ENCODE measurements around the gene CLPTM1L. TPM values are rescaled to one million over a fixed set of nuclear protein-coding genes. Genes with fewer than 3 reads are reported as not detected.

CLPTM1L gene
- total and polyA plus RNA-seq, 9 of the 15 experiments (the other 6 are each of a cell fraction or from before 2014, with no cell fraction given): 3.5 to 217 (median 177) TPM

DNA sequence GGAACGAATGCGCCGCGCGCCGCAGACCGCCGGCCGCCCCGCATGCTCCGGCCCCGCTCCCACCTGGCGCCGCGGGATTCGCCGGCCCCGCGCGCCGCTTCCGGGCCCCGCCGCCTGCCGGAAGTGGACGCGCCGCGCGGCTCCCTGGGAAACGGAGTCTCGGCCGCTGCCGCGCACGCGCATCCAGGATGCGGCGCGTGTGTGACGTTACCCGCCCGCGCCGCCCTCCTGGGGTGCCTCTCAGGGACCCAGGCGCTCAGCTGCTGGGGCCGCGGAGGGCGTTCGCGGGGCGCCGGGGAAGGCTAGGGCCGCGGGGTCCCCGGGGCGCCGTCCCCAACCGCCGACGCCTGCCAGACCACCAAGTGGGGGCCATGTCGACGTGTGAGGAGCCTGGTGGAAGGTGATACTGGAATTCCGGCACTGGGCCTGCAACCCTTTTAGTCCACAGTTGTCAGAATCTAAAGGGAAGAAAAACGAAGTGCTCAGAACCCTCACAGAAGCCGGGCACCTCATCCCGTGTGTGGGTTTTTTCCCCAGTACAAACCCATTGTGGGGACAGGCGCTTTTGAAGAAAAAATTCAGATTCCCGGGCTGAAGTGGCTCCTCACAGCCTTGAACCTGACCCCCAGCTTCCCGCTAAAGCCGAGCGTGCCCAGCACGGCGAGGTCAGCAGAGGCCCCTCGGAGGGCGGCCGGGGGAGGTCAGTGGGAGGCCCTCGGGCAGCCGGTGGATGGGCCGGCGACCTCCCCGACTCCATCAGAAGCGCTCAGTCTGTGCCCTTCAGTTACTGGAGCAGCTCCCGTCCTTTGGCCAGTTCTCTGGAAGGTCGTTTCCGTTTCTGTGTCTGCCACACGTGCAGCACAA, at the start of gene CLPTM1L (continued):
- TF ChIP-seq, protein P1, sequence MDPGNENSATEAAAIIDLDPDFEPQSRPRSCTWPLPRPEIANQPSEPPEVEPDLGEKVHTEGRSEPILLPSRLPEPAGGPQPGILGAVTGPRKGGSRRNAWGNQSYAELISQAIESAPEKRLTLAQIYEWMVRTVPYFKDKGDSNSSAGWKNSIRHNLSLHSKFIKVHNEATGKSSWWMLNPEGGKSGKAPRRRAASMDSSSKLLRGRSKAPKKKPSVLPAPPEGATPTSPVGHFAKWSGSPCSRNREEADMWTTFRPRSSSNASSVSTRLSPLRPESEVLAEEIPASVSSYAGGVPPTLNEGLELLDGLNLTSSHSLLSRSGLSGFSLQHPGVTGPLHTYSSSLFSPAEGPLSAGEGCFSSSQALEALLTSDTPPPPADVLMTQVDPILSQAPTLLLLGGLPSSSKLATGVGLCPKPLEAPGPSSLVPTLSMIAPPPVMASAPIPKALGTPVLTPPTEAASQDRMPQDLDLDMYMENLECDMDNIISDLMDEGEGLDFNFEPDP (CRISPR knock-in tag; IDR thresholded peaks at IDR 0.05): 0 out of 2 replicates have a peak, but pooled peaks have one; percentile 22
- TF ChIP-seq, protein P2, sequence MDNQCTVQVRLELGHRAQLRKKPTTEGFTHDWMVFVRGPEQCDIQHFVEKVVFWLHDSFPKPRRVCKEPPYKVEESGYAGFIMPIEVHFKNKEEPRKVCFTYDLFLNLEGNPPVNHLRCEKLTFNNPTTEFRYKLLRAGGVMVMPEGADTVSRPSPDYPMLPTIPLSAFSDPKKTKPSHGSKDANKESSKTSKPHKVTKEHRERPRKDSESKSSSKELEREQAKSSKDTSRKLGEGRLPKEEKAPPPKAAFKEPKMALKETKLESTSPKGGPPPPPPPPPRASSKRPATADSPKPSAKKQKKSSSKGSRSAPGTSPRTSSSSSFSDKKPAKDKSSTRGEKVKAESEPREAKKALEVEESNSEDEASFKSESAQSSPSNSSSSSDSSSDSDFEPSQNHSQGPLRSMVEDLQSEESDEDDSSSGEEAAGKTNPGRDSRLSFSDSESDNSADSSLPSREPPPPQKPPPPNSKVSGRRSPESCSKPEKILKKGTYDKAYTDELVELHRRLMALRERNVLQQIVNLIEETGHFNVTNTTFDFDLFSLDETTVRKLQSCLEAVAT (IDR thresholded peaks at IDR 0.05): no peak
- TF ChIP-seq SMARCA4 (IDR thresholded peaks at IDR 0.05) (no peak), TRIM24 (IDR thresholded peaks at IDR 0.05) (no peak), SMAD1 (IDR thresholded peaks at IDR 0.05; ENCODE audit: low read depth, low read length, partially characterized antibody) (no peak), POLR2AphosphoS2 (IDR thresholded peaks at IDR 0.05; ENCODE audit: low read length) (no peak), IRF2 (CRISPR knock-in tag; IDR thresholded peaks at IDR 0.05) (no peak), PRPF4 (IDR thresholded peaks at IDR 0.05; ENCODE audit: insufficient read depth, low read depth, low read length, poor library complexity, severe bottlenecking) (no peak), POLR3G (IDR thresholded peaks at IDR 0.05; ENCODE audit: extremely low read depth, insufficient read length, insufficient replicate concordance) (no peak), ZBTB8A (IDR thresholded peaks at IDR 0.05; ENCODE audit: partially characterized antibody) (no peak), KDM5B (IDR thresholded peaks at IDR 0.05; ENCODE audit: insufficient replicate concordance, low read depth, low read length) (peak; percentile 85), NCOA1 (IDR thresholded peaks at IDR 0.05; ENCODE audit: low read depth) (no peak), ZBTB17 (CRISPR knock-in tag; IDR thresholded peaks at IDR 0.05) (0 out of 2 replicates have a peak, but pooled peaks have one; percentile 48)
- TF ChIP-seq, protein P3, sequence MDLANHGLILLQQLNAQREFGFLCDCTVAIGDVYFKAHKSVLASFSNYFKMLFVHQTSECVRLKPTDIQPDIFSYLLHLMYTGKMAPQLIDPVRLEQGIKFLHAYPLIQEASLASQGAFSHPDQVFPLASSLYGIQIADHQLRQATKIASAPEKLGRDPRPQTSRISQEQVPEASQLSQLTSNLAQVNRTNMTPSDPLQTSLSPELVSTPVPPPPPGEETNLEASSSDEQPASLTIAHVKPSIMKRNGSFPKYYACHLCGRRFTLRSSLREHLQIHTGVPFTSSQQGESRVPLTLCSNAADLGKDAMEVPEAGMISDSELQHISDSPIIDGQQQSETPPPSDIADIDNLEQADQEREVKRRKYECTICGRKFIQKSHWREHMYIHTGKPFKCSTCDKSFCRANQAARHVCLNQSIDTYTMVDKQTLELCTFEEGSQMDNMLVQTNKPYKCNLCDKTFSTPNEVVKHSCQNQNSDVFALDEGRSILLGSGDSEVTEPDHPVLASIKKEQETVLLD (IDR thresholded peaks at IDR 0.05): no peak
- TF ChIP-seq, protein P4, sequence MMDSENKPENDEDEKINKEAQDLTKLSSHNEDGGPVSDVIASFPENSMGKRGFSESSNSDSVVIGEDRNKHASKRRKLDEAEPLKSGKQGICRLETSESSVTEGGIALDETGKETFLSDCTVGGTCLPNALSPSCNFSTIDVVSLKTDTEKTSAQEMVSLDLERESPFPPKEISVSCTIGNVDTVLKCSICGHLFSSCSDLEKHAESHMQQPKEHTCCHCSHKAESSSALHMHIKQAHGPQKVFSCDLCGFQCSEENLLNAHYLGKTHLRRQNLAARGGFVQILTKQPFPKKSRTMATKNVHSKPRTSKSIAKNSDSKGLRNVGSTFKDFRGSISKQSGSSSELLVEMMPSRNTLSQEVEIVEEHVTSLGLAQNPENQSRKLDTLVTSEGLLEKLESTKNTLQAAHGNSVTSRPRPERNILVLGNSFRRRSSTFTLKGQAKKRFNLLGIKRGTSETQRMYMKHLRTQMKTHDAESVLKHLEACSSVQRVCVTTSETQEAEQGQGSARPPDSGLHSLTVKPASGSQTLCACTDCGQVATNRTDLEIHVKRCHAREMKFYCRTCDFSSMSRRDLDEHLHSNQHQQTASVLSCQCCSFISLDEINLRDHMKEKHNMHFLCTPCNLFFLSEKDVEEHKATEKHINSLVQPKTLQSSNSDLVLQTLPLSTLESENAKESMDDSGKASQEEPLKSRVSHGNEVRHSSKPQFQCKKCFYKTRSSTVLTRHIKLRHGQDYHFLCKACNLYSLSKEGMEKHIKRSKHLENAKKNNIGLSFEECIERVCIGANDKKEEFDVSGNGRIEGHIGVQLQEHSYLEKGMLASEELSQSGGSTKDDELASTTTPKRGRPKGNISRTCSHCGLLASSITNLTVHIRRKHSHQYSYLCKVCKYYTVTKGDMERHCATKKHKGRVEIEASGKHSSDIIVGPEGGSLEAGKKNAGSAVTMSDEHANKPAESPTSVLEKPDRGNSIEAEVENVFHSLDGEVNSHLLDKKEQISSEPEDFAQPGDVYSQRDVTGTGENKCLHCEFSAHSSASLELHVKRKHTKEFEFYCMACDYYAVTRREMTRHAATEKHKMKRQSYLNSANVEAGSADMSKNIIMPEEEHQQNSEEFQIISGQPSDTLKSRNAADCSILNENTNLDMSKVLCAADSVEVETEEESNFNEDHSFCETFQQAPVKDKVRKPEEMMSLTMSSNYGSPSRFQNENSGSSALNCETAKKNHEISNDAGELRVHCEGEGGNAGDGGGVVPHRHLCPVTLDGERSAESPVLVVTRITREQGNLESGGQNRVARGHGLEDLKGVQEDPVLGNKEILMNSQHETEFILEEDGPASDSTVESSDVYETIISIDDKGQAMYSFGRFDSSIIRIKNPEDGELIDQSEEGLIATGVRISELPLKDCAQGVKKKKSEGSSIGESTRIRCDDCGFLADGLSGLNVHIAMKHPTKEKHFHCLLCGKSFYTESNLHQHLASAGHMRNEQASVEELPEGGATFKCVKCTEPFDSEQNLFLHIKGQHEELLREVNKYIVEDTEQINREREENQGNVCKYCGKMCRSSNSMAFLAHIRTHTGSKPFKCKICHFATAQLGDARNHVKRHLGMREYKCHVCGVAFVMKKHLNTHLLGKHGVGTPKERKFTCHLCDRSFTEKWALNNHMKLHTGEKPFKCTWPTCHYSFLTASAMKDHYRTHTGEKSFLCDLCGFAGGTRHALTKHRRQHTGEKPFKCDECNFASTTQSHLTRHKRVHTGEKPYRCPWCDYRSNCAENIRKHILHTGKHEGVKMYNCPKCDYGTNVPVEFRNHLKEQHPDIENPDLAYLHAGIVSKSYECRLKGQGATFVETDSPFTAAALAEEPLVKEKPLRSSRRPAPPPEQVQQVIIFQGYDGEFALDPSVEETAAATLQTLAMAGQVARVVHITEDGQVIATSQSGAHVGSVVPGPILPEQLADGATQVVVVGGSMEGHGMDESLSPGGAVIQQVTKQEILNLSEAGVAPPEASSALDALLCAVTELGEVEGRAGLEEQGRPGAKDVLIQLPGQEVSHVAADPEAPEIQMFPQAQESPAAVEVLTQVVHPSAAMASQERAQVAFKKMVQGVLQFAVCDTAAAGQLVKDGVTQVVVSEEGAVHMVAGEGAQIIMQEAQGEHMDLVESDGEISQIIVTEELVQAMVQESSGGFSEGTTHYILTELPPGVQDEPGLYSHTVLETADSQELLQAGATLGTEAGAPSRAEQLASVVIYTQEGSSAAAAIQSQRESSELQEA (IDR thresholded peaks at IDR 0.05; ENCODE audit: low read depth): no peak

Data from K562 (cell line).